HG02642 (cell line): ENCODE data around the gene CDC5L.

Experiments
- ATAC-seq: cut with Tn5 transposase; IDR thresholded peaks from one replicate; pipeline ENCODE4 v1.9.1; 2021; ENCODE audit warnings: mild to moderate bottlenecking; ENCODE audit not compliant: unreplicated experiment, poor library complexity

Gene CDC5L

DNA sequence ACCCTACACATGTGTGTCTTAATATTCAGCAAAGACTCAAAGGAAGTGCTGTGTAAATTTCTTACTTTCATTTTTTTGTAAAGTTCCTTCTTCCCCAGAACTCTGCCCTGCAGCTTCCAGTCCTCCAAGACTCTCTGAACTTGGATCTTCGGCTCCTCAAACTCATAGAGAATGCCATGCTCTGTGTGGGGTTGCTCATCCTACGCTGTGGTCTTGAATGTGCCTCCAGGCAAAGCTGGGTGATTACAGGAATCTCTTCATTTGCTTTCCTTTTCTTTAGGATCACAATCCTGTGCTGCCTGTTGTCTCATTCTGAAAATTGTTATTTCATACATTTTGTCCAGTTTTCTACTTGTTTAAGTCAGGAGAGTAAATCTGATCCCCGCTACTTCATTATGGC lies 14.5 kb upstream of the CDC5L start:
- no peak for ATAC-seq

DNA sequence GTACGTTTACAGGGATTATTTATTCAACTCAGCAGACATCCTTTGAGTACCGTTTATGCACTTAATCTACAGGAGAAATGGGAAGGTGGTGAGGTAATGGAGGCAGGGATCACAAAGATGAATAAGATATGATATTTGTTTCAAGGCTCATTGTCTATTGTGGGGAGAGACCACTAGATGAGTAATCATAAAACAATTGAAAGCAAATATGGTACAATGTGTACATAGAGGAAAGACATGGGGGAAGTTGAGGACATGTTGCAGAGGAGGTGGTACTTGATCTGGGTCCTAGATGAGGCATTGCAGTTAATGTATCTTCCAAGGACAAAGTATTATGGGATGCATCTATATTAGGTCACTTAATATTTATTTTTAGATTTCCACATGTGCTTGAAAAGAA lies 13.7 kb upstream of the CDC5L start:
- no peak for ATAC-seq

DNA sequence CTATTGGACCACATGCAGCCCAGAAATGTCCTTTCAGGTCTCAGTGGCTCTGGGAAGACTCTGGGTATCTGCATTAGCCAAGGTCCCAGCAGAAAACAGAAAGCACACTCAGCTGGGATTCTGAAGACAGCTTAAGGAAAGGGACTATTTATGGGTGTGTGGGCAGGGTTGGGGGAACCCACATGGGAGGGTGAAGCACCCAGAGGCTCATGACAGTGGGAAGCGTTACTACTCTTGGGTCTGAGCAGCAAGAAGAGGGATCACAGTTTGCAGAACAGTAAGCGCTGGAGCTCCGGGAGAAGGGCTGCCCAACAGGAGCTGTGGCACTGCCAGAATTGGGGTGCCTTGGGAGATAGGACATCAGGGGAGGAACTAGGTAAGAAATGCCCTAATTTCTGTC lies 12.4 kb upstream of the CDC5L start:
- ATAC-seq, result no peak

DNA sequence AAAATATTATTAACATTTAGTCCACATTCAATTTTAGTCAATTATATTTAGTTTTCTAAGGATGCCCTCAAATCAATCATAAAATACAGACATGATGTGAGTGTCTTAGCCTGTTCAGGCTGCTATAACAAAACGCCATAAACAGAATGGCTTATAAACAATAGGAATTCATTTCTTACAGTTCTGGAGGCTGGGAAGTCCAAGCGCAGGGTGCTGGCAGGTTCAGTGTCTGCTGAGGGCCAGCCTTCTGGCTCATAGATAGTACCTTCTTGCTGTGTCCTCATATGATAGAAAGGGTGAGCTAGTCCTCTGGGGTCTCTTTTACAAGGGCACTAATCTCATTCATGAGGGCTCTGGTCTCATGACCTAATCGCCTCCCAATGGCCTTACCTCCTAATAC lies 10.0 kb upstream of the CDC5L start:
- no peak for ATAC-seq

DNA sequence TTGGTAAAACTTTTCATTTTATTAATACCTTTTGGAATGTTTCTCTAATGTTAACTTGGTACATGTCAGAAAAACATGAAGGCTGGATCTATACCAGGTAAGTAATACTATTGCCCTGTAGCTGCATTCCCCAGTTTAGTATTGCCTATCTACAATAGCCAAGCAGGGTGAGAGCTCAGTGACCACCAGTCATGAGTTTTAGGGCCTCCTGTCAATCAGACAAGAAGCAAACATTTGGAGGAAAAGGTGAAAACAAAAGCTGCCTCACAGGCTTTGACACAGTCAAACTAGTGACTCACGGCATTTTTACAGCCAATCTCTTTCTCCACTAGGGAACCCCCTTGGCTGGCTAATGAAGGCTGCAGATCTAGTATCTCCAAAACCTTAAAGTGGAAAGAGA lies 9.5 kb upstream of the CDC5L start:
- no peak for ATAC-seq

DNA sequence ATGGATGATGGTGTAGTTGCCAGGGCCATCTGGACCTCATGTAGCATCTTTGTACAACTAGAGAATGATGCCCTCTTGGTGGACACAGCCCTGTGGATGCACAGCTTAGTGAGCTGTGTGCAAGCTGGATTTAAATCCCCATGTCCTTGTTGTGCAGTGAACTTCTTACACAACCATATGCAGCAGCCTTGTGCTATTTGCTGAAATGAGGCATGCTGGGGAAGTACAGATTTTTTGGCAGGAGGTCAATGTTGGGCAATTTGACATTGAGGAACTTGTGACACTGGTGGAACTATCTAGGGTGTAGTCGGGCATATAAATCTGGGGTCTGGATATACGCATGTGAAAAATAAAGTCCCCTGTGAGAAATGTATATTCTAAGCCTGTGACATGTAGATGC lies 5.8 kb upstream of the CDC5L start:
- no peak for ATAC-seq

DNA sequence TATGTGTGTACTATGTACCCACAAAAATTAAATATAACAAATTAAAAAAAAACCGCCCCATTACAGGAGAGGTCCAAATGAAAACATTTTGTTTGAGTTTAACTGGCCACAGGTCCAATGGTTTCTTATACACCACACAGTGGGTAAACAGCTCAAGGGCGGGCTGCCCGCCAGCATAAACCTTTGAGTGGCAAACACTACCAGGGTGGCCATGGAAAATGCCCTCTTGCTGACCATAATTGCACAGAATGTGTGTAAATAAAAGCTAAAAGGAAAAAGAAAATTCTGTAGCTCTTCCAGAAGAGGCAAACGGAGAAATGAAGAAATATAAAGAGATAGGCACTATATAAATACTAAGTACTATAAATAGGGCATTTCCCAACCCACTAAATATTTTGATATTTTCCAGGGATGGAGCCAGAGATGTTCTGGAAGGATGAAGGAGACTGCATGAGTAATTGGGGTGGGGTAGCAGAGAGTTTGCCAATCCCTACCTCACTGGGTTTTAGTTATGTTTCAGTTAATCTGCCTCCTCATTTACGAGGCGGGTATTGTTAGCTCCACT lies 1.1 kb upstream of the CDC5L start:
- no peak for ATAC-seq

DNA sequence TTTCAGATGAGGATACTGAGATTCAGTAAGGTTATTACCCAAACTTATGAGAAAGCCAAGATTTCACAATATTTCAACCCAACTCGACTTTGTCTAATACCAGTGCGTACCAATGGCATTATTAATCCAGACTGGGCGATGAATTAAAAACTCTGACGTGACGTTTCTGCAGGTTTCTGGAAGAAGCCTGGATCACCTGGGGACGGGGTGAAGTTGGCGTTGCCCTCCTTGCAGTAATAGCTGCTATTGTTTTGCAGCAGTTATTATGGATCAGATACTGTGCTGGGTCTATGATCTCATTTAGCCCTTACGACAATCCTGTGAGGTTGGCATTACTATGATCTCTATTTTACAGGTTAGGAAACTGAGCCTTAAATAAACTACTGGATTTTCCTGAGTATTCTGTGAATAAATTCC lies 569 bp upstream of the CDC5L start:
- ATAC-seq, result peak; percentile 13

DNA sequence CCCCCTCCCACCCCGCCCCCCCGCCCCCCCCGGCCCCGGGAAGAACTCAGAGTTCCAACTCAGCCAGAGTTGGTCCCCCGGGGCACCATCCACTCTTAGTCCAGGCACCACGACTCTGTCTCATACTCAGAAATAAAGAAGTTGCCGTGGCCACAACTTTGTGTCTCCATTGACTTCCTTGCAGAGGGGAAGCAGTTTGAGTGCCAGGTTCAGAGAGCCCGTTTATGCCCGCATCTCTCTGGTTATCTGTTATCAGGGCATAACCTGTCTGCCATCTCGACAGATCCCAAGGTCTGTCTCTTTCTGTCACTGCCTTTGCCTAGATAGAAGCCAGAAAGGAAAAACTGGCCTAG lies 605 bp downstream of the CDC5L start:
- ATAC-seq, result no peak

DNA sequence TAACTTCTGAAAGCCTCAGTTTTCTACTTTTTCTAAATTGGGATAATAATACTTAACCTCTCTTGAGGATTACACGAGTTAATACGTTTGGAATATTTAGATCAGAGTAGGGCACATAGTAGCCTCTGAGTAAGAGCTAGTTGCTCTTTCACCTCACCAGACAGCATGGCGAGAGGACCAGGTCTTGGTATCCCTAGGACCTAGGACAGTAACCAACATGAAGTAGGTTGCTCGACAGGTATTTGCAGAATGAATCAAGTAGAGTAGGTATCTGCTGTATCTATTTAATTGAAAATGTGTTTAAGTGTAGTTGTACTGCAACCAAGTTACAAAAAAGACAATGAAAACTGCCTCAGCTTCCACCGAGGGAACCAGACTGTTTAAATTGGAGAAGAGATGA lies 1.4 kb downstream of the CDC5L start:
- ATAC-seq, result no peak

DNA sequence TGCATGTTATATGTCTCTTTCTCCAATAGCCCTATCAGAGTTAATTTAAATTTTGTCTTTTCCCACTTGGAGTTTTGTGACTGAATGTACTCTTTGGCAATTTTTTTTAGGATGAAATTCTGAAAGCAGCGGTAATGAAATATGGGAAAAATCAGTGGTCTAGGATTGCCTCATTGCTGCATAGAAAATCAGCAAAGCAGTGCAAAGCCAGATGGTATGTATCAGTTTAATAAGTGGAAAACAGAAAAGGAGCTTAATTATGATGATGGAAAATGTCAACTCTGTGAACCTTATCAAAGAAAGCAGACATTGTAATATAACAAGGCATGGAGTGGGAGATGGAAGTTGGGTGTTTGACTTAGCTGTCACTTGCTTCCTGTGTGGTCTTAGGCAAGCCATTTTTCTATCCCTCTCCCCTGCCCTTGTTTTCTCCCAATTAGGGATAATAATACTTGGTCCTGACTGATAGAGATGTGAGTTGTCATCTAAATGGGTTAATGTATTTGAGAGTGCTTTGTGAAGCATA lies 2.7 kb downstream of the CDC5L start:
- no peak for ATAC-seq

DNA sequence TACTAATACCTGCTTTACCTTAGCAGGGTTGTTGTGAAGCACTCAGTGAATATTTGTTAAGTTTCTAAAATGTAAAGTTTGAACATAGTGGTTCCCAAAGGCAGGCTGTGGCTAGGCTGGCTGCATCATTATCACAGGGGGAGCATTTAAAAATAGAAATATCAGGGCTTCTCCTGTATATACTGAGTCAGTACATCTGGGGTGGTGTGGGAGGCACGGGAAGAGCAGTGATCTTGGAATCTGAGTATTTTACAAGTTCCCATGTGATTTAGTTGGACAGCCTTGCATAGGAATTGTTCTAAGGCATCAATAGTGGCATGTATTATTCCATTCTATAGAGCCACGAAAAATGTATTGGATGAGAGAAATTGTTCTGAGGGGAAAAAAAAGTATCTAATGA lies 8.0 kb downstream of the CDC5L start:
- no peak for ATAC-seq

DNA sequence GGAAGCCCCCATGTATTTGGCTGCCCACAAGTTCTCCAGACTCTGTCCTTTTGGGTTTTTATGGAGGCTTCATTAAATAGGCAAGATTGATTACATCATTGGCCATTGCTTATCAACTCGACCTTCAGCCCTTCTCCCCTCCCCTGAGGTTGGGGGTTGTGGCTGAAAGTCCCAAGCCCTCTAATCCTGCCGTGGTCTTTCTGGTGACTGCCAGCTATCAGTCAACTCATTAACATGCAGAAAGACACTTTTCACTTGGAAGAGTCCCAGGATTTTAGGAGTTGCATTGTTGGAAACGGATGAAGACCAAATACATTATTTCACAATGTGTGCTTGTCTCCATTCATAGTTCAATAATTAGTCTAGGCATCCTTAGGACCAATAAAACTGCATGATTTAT lies 9.5 kb downstream of the CDC5L start:
- ATAC-seq, result no peak

DNA sequence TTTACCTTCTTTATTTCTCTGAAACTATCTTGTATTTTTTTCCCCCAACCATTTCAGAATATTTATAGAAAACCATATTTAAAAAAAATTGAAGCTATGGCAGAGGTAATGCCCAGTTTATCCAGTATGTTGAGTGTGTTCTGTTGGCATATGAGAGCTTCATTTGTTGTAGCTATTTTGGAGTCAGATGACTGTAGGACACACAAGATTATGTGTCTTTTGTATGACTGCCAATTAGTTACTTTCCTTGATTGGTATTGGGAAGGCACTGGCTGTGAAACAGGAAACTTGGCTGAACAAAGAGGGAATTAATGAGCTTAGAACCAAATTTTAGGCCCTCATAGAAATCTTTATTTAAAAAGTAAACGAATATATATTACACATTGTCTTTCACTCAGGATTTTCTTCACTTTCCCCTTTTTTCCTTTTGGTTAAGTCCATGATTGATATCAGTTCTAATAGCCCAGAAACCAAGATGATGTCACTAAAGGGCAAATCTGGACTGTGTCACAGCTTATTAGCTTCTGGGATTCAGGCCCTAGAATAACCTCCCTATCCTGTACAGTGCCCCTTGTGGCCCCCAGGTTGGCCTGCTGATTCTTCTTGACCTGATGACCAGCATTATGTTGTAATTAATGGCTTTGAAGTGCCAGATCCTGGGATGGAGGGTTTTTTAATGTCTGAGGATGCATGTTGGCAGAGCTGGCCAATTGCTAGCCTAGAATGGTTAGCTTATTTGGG lies 10.1 kb downstream of the CDC5L start:
- no peak for ATAC-seq

DNA sequence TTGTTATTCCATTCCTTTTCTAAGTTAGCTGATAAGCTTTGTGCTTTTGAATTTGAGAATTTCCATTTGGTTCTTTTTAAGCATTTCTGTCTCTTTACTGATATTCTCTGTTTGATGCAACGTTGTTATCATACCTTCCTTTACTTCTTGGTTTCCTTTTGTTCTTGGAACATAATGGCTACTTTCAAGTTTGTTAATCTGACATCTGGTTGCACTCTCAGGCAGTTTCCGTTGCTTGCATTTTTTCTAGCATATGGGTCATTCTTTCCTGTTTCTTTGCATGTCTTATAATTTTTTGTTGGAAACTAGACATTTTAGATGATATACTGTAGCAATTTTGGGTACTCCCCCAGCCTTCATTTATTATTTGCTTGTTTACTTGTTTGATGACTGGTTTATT lies 12.5 kb downstream of the CDC5L start:
- no peak for ATAC-seq

DNA sequence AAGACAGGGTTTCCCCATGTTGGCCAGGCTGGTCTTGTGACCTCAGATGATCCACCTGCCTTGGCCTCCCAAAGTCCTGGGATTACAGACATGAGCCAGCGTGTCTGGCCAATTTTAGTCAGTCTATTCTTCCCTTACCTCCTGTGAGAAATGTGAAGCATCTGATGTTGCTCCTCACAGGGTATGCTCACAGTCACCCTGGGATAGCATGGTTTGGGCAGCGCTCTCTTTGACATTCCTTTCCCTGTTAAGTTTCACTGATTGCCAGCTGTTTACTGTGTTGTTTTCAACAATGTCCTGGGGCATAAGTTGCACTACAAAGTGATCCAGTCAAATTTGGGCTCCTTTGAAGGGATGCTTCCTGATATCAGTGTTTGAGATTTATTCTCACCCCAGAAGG lies 13.1 kb downstream of the CDC5L start:
- no peak for ATAC-seq

DNA sequence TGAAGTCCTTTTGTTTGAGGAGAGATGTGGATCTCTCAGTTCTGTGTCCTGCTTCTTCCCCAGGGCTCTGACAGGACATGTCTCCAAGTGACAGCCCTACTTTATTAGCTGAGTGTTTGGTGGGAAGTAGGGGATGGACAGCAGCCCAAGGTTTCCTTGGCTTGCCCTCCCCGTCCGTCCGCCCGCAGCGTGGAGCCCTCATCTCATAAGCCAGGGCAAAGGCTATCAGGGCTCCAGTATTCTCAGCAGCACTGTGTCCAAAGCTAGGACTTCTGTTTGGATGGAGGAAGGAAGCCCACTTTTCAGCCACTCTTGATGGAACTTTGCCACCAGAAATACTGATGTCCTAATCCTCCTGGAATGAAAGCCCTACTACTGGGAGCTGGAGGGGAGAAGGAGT lies 13.6 kb downstream of the CDC5L start:
- no peak for ATAC-seq

DNA sequence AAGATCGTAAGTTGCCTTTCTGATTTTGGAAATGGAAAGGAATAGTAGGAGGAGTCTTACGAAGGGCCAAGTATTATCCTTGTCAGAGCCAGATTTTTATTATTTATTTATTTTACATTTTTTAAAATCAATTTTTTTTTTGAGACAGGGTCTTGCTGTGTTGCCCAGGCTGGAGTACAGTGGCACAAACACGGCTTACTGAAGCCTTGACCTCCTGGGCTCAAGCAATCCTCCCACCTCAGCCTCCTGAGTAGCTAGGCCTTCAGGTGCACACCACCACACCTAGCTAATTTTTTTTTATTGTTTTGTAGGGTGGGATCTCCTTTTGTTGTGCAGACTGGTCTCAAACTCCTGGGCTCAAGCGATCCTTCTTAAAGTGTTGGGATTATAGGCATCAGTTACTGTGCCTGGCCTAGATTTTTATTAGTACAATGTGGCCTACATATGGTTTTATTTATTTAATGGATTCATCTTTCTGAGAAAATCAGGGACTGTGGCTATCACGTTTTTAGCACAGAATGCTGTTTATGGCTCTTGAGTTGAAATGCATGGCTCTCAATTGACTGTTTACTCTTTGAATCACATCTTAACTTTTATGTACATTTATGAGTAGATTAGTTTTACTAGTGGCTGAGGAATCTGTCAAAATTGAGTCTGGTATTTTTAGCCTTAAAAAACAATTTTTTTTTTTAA lies 16.7 kb downstream of the CDC5L start:
- no peak for ATAC-seq

DNA sequence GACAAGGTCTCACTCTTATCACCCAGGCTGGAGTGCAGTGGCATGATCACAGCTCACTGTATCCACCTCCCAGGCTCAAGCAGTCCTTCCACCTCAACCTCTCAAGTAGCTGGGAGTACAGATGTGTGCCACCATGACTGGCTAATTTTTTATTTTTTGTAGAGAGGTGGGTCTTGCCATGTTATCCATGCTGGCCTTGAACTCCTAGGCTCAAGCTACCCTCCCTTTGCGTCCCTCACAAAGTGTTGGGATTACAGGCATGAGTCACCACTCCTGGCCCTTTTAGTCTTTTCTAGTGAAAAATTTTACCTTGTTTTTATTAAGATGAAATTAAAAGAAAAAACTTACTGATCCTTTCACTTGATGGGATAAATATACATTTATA lies 17.2 kb downstream of the CDC5L start:
- no peak for ATAC-seq

DNA sequence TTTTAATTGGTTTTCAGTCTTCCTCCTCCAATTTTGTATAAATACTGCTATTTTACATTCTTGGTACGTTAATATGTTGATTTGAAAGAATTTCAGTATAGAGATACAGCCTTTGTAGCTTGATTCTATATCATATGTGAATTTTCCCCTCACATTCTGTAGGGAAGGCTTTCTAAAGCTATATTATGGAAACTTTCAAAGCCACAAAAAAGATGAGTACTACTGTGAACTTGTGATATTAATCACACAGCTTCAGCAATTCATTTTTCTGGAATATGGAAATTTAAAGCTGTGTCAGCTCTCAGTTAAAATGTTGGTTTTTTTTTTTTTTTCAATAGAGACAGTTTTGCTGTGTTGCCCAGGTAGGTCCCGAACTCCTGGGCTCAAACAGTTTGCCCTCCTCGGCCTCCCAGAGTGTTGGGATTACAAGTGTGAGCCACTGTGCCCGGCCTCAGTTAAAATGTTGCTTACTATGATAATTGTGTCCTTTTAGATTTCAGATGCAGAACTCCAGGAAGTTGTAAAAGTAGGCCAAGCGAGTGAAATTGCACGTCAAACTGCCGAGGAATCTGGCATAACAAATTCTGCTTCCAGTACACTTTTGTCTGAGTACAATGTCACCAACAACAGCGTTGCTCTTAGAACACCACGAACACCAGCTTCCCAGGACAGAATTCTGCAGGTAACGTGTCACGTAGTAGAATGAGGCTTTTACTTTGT lies 20.6 kb downstream of the CDC5L start:
- ATAC-seq, result no peak

DNA sequence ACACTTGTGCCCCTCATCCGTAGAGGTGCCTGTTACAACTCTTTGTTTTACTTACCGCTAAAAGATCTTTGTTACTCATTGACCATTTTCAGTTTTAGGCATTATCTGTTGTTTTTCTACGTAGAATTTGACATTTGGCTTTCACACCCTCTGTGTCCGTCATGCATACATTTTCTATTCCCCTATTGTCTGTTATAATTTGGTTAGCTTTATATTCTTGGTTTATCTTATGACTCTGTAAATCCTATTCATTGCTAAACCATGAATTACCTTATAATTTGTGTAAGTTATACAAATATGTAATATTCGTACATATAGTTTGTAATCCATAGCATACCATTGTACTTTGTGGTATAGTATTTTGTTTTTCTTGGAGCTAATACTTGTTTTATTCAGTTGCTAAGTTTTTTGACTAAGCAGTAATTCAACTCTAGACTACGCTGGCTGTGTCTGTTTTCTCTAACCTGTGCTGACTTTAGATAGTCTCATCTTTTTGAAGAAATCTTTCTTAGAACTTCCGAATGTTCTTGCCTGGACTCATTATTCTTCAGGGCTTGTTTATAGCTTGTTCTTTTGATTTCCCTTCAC lies 21.8 kb downstream of the CDC5L start:
- no peak for ATAC-seq
